ENCODE measurements around the gene ELOVL4.

Gene ELOVL4

DNA sequence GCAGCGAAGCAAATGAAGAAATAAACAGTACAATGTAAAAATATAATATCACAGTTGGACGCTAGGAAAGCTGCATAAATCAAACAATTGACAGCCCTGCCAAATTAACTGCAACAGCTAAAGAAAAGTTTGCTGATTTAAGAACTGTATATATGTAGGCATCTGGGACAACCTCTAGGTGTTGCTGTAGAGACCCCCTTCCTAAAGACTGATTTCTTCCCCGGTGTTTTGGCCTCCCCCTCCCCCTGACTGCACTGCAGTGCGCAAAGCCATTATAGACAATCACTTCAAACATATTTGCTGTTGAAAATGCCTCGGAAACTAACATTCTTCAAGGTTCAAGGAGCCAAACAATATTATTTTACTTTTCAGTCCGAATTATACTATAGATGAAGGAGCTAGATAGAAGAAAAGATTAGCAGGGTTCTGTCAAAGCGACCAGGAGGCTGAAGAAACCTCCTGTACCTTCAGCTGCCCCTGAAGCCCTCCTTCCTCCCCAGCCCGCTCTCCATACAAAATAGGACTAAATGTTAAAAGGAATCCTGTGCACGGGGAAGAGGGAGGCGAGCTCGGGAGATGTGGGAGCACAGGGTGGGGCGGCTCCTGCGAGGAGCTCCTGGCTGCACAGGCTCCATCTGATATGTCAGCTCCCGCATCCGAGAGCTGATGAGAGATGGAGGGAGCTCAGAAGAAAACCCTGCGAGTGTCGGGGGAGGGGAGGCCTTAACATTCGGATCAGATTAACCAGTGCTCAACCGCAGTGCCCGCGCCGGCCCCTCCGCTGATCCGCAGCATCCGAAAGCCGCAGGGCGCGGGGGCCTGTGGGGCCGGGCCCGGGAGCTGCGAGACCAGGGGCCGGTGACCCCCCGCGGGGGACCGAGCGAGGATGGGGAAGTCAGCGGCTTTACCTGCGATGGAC is 822 bp downstream of the ELOVL4 start:
- peak; percentile 19 for DNase-seq (ENCODE audit: low read depth)
- TF ChIP-seq, protein P1, sequence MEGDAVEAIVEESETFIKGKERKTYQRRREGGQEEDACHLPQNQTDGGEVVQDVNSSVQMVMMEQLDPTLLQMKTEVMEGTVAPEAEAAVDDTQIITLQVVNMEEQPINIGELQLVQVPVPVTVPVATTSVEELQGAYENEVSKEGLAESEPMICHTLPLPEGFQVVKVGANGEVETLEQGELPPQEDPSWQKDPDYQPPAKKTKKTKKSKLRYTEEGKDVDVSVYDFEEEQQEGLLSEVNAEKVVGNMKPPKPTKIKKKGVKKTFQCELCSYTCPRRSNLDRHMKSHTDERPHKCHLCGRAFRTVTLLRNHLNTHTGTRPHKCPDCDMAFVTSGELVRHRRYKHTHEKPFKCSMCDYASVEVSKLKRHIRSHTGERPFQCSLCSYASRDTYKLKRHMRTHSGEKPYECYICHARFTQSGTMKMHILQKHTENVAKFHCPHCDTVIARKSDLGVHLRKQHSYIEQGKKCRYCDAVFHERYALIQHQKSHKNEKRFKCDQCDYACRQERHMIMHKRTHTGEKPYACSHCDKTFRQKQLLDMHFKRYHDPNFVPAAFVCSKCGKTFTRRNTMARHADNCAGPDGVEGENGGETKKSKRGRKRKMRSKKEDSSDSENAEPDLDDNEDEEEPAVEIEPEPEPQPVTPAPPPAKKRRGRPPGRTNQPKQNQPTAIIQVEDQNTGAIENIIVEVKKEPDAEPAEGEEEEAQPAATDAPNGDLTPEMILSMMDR (IDR thresholded peaks at IDR 0.05; ENCODE audit: insufficient read depth, low read depth, low read length, missing control alignments), result peak; percentile 26
- H3K4me3 ChIP-seq (ENCODE audit: low read depth, low read length), result peak overlapping the region; percentile 54

DNA sequence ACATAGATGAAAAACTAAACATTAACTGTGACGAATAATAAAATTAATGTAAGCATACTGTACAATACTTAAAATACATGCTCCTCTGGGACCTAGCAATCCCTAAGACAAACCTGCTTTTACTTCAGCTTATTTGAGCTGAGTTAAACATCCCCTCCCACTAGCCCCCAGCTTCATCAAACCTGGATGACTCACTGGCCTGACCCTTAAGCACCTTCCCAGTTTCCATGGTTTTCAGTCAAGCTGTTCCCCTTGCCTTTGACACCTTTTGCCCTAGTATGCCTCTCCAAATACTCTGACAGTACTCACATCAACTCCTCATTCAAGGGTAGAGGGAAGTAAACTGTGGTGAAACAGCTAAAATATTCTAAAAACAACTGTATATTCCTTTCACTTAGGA is 4.2 kb downstream of the ELOVL4 start:
- H3K4me3 ChIP-seq (ENCODE audit: low read depth, low read length), result no peak overlapping the region
- TF ChIP-seq, protein P1 (IDR thresholded peaks at IDR 0.05; ENCODE audit: insufficient read depth, low read depth, low read length, missing control alignments), result no peak
- no peak for DNase-seq (ENCODE audit: low read depth)

DNA sequence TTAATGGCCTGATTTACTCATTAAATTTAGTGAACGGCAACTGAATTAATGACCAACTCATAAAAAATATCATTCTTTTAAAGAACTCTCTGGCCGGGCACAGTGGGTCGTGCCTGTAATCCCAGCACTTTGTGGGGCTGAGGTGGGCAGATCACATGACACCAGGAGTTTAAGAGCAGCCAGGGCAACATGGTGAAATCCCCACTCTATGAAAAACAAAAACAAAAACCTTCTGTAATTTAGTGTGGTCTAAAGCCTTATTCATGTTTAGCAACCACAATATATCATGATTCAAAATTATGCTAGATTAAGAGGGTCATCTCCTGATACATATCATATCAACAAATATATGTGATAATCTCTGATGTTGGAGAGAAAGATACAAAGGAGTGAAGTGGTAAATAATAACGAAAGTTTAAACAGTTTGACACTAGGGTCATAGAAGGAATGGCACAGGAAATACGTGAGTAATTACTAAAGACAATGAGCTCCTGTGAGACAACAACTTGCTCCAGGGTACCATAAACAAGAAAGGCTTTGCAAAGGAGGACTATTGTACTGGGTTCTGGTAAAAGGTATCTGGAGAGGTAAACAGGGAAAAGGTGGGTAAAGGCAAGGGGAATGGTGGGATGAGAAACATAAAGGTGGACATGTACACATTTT is 5.7 kb downstream of the ELOVL4 start:
- no peak overlapping the region for H3K4me3 ChIP-seq (ENCODE audit: low read depth, low read length)
- DNase-seq (ENCODE audit: low read depth), result no peak
- TF ChIP-seq, protein P1 (IDR thresholded peaks at IDR 0.05; ENCODE audit: insufficient read depth, low read depth, low read length, missing control alignments), result no peak

DNA sequence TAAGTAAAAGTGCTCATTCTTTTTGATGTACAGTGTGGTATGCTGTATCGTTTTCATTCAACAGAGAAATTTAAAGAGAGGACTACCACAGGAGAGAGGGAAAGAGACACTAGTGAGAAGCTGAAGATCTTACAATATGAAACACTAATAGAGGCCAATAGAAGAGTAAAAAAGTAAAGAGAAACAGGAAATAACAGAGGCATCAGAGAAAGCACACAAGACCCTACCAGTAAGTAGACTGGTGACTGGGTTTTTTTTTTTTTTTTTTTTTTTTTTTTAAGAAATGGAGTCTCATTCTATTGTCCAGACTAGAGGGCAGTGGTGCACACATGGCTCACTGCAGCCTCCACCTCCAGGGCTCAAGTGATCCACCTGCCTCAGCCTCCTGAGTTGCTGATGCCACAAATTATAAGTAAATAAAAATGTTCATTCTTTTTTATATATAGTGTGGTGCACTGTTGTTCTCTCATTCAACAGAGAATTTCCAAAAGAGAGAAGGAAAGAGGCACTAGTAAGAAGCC is 18.8 kb downstream of the ELOVL4 start:
- no peak for DNase-seq (ENCODE audit: low read depth)
- no peak overlapping the region for H3K4me3 ChIP-seq (ENCODE audit: low read depth, low read length)
- TF ChIP-seq, protein P1 (IDR thresholded peaks at IDR 0.05; ENCODE audit: insufficient read depth, low read depth, low read length, missing control alignments), result no peak

DNA sequence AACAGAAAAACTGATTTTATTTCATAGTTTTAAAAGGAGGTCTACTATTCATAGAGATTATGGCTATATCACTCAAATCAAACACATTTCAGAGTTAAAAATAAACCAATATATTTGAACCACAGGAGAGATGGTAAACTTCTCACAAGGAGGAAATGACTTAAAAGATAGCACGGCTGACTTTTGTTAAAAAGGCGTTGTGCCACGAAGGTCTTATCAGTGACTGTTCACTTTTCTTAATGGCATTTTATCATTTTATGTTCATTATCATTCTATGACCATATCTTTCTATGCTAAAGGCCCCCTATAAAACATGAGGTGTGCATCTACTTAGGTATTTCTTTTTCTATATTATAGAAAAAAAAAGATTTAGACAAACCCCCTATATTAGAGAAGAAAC is 19.6 kb downstream of the ELOVL4 start:
- DNase-seq (ENCODE audit: low read depth), result no peak
- TF ChIP-seq, protein P1 (IDR thresholded peaks at IDR 0.05; ENCODE audit: insufficient read depth, low read depth, low read length, missing control alignments), result no peak
- H3K4me3 ChIP-seq (ENCODE audit: low read depth, low read length), result no peak overlapping the region

DNA sequence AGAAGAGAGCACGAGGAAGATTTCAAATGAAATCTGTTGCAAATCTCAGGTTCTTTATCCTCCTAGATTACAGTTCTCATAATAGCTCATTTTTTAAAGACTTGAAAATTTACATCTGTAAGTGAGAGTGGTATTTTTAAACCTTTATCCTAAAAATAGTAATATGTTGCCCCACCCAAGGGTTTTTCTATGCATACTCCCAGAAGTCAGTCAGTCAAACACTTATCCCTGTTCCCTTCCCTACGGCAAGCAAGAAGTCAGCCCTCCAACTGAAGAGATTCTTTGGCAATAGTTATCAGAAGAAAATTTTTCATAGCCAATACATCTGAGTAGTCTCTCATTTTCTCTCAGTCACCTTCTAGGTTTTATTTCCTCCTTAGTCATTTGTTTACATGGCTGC is 24.1 kb downstream of the ELOVL4 start:
- no peak for DNase-seq (ENCODE audit: low read depth)
- H3K4me3 ChIP-seq (ENCODE audit: low read depth, low read length), result no peak overlapping the region
- TF ChIP-seq, protein P1 (IDR thresholded peaks at IDR 0.05; ENCODE audit: insufficient read depth, low read depth, low read length, missing control alignments), result no peak
